Vagina (tissue), 2 donors: Measurements from ENCODE around the gene OTOGL.

Source experiments
- CTCF ChIP-seq, 3 experiments: fragments of 450-650 bp in 2 of 3; fragments of 200-600 bp in 1 of 3; sonication (generic) in 1 of 3; IDR thresholded peaks; one replicate each; pipeline ENCODE4 v1.5.1; 2017 to 2019; ENCODE audit warnings: antibody characterized with exemption in 3 of 3, mild to moderate bottlenecking in 2 of 3, moderate library complexity in 2 of 3
- POLR2AphosphoS5 ChIP-seq, 2 donors: sonication (generic); formaldehyde crosslinking; IDR thresholded peaks; one replicate each; pipeline ENCODE4 v1.9.0; 2017; ENCODE audit warnings: antibody characterized with exemption in 2 of 2, mild to moderate bottlenecking in 2 of 2, low read depth in 1 of 2; ENCODE audit not compliant: insufficient read depth in 1 of 2

GRCh38 chr12:80401191-80401590 lies 301.9 kb downstream of the OTOGL start:
- TF ChIP-seq CTCF (IDR thresholded peaks at IDR 0.05) (no peak), POLR2AphosphoS5 (IDR thresholded peaks at IDR 0.05; ENCODE audit: insufficient read depth in 1 of 2, low read depth in 1 of 2) (no peak)
